K562 (cell line): ENCODE results near the gene COX7B.

Source experiments
- CTCF ChIP-seq, 3 experiments: IDR thresholded peaks in 2 of 3; conservative IDR thresholded peaks in 1 of 3; 2 replicates each; pipeline ENCODE4 v1.5.1; 2011 to 2012; ENCODE audit warnings: low read length in 3 of 3, mild to moderate bottlenecking in 3 of 3, control low read depth in 2 of 3, improper control_type of control experiment in 1 of 3, inconsistent platforms in 1 of 3, low read depth in 1 of 3, mixed read lengths in 1 of 3, moderate library complexity in 1 of 3; ENCODE audit not compliant: insufficient read depth in 2 of 3
- E2F6 ChIP-seq, 2 experiments: IDR thresholded peaks; 2 replicates each; pipeline ENCODE4 v1.6.1; 2011; ENCODE audit warnings: borderline replicate concordance in 1 of 2, control low read depth in 1 of 2, low read depth in 1 of 2, low read length in 1 of 2, mild to moderate bottlenecking in 1 of 2, mixed read lengths in 1 of 2, moderate library complexity in 1 of 2; ENCODE audit not compliant: insufficient read depth in 1 of 2, insufficient read length in 1 of 2, poor library complexity in 1 of 2, severe bottlenecking in 1 of 2; ENCODE audit errors: extremely low read depth in 1 of 2
- EZH2 ChIP-seq: IDR thresholded peaks from 2 replicates; pipeline ENCODE4 v1.6.1; 2012; ENCODE audit warnings: low read depth, mild to moderate bottlenecking, inconsistent platforms, low read length, borderline replicate concordance
- FOS ChIP-seq: IDR thresholded peaks from 3 replicates; pipeline ENCODE4 v1.6.1; 2011; ENCODE audit not compliant: insufficient read length; ENCODE audit errors: extremely low read depth
- FOXK2 ChIP-seq, 2 experiments: fragments of 450-650 bp; IDR thresholded peaks in 1 of 2; conservative IDR thresholded peaks in 1 of 2; 2 replicates each; pipeline ENCODE4 v1.6.1; 2016; ENCODE audit warnings: low read depth in 2 of 2, mild to moderate bottlenecking in 1 of 2
- HNRNPK ChIP-seq: fragments of 200-400 bp; formaldehyde crosslinking; IDR thresholded peaks from one replicate; pipeline ENCODE4 v1.6.1; 2018; ENCODE audit warnings: mild to moderate bottlenecking, low read depth, low read length; ENCODE audit not compliant: poor library complexity, severe bottlenecking
- NFXL1 ChIP-seq: fragments of 450-650 bp; formaldehyde crosslinking; IDR thresholded peaks from 2 replicates; pipeline ENCODE4 v1.4.0; 2021; ENCODE audit warnings: mild to moderate bottlenecking
- POLR2A ChIP-seq: fragments of 450-650 bp; conservative IDR thresholded peaks from 2 replicates; pipeline ENCODE4 v1.6.1; 2016
- RAD21 ChIP-seq, 2 experiments: fragments of 250-450 bp in 1 of 2; fragments of 450-650 bp in 1 of 2; sonication (Bioruptor Pico) in 1 of 2; formaldehyde crosslinking in 1 of 2; IDR thresholded peaks in 1 of 2; conservative IDR thresholded peaks in 1 of 2; 2 replicates each; pipeline versions ENCODE4 v1.4.0 to v1.8.0; 2020 to 2022; ENCODE audit warnings: mild to moderate bottlenecking in 2 of 2, moderate library complexity in 1 of 2
- TARDBP ChIP-seq: fragments of 450-650 bp; IDR thresholded peaks from 2 replicates; pipeline ENCODE4 v1.6.1; 2016

- TF ChIP-seq CTCF (IDR thresholded peaks at IDR 0.05 in 2 of 3, conservative IDR thresholded peaks at IDR 0.05 in 1 of 3; ENCODE audit: insufficient read depth in 2 of 3, low read depth in 1 of 3, low read length in 3 of 3) (no peak), TARDBP (no peak), POLR2A (no peak), RAD21 (CRISPR knock-in tag; conservative IDR thresholded peaks at IDR 0.05 in 1 of 2, IDR thresholded peaks at IDR 0.05 in 1 of 2) (no peak), EZH2 (no peak), NFXL1 (no peak), HNRNPK (no peak), FOXK2 (conservative IDR thresholded peaks at IDR 0.05 in 1 of 2, IDR thresholded peaks at IDR 0.05 in 1 of 2; ENCODE audit: low read depth in 2 of 2) (no peak), E2F6 (IDR thresholded peaks at IDR 0.05; ENCODE audit: borderline replicate concordance in 1 of 2, extremely low read depth in 1 of 2, insufficient read depth in 1 of 2, insufficient read length in 1 of 2, low read depth in 1 of 2, low read length in 1 of 2, poor library complexity in 1 of 2, severe bottlenecking in 1 of 2) (no peak), FOS (no peak)
Observed at GRCh38 chrX:77935886-77936285, 36.6 kb downstream of the COX7B start.
